Measurements from ENCODE around the gene DEFB114.
A peak's percentile ranks its signal among the peaks of the same experiment; 100 is the strongest.

Gene DEFB114

GRCh38 chr6:49934770-49935169 is 29.2 kb downstream of the DEFB114 start:
- DNase-seq: no peak

GRCh38 chr6:49933526-49933925 is 30.4 kb downstream of the DEFB114 start:
- DNase-seq: no peak

GRCh38 chr6:49929340-49929739 is 34.6 kb downstream of the DEFB114 start:
- no peak for DNase-seq

- no peak for DNase-seq
Measured at GRCh38 chr6:49923826-49924225, 40.1 kb downstream of the DEFB114 start.

GRCh38 chr6:49919935-49920644 is 43.9 kb downstream of the DEFB114 start:
- DNase-seq: no peak

GRCh38 chr6:49919261-49919660 is 44.7 kb downstream of the DEFB114 start:
- DNase-seq: no peak

GRCh38 chr6:49918787-49919186 is 45.2 kb downstream of the DEFB114 start:
- no peak for DNase-seq

- DNase-seq: no peak
Measured at GRCh38 chr6:49915035-49915434, 48.9 kb downstream of the DEFB114 start.

- peak; percentile 43 for DNase-seq
Measured at GRCh38 chr6:49913636-49914375, 50.2 kb downstream of the DEFB114 start.

GRCh38 chr6:49912196-49912595 is 51.8 kb downstream of the DEFB114 start:
- no peak for DNase-seq

- DNase-seq: no peak
Measured at GRCh38 chr6:49911252-49911651, 52.7 kb downstream of the DEFB114 start.

All from DMS79 treated with DMSO at 0.1 percent for 48 hours (cell line).